SK-N-SH (cell line): ENCODE measurements around the gene TBX19.

Experiments used
- CHD2 ChIP-seq: fragments of 150-350 bp; IDR thresholded peaks from 2 replicates; pipeline ENCODE4 v1.6.1; 2018; ENCODE audit warnings: low read length; ENCODE audit not compliant: partially characterized antibody
- EP300 ChIP-seq, 2 experiments: IDR thresholded peaks; 2 replicates each; pipeline versions ENCODE4 v1.4.0 to v1.6.1; 2012; ENCODE audit warnings: borderline replicate concordance in 1 of 2, low read depth in 1 of 2, low read length in 1 of 2
- JUND ChIP-seq: IDR thresholded peaks from 2 replicates; pipeline ENCODE4 v1.4.0; 2012
- SMC3 ChIP-seq: IDR thresholded peaks from 2 replicates; pipeline ENCODE4 v1.6.1; 2012; ENCODE audit warnings: low read depth, low read length, improper control_type of control experiment
- YY1 ChIP-seq: IDR thresholded peaks from 2 replicates; pipeline ENCODE4 v1.4.0; 2012; ENCODE audit warnings: low read depth, mild to moderate bottlenecking
- TF ChIP-seq, protein P1 (sequence below): fragments of 200-600 bp; sonication (generic); IDR thresholded peaks from 2 replicates; pipeline ENCODE4 v1.6.1; 2017; ENCODE audit warnings: antibody characterized with exemption, mild to moderate bottlenecking, moderate library complexity
- TF ChIP-seq, protein P2 (sequence below): IDR thresholded peaks from 2 replicates; pipeline ENCODE4 v1.6.1; 2012; ENCODE audit warnings: mild to moderate bottlenecking, low read depth, low read length, moderate library complexity

DNA sequence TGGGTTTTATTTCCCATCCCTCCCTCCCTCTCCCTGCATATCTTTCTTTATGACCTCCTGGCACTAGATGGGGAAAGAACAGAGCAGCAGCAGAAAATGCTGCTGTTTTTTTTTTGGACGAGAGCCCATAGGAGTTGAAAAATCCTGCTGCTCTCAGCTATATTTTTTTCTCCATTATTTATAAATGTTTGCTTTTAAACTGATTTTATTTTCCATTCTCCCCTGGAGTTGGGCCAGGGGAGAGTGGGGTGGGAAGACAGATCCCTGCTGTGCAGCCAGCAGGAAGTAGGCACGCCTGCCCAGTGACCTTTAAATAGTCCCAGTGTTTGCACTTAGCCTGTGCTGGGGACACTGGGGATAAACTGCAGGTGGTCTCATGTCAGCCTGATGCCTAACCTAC, 37.5 kb upstream of the TBX19 start:
- TF ChIP-seq, protein P1, sequence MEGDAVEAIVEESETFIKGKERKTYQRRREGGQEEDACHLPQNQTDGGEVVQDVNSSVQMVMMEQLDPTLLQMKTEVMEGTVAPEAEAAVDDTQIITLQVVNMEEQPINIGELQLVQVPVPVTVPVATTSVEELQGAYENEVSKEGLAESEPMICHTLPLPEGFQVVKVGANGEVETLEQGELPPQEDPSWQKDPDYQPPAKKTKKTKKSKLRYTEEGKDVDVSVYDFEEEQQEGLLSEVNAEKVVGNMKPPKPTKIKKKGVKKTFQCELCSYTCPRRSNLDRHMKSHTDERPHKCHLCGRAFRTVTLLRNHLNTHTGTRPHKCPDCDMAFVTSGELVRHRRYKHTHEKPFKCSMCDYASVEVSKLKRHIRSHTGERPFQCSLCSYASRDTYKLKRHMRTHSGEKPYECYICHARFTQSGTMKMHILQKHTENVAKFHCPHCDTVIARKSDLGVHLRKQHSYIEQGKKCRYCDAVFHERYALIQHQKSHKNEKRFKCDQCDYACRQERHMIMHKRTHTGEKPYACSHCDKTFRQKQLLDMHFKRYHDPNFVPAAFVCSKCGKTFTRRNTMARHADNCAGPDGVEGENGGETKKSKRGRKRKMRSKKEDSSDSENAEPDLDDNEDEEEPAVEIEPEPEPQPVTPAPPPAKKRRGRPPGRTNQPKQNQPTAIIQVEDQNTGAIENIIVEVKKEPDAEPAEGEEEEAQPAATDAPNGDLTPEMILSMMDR = no peak
- no peak for TF ChIP-seq YY1
- TF ChIP-seq SMC3 = no peak
- no peak for TF ChIP-seq EP300 (IDR thresholded peaks at IDR 0.05; ENCODE audit: borderline replicate concordance in 1 of 2, low read depth in 1 of 2, low read length in 1 of 2)
- TF ChIP-seq, protein P2, sequence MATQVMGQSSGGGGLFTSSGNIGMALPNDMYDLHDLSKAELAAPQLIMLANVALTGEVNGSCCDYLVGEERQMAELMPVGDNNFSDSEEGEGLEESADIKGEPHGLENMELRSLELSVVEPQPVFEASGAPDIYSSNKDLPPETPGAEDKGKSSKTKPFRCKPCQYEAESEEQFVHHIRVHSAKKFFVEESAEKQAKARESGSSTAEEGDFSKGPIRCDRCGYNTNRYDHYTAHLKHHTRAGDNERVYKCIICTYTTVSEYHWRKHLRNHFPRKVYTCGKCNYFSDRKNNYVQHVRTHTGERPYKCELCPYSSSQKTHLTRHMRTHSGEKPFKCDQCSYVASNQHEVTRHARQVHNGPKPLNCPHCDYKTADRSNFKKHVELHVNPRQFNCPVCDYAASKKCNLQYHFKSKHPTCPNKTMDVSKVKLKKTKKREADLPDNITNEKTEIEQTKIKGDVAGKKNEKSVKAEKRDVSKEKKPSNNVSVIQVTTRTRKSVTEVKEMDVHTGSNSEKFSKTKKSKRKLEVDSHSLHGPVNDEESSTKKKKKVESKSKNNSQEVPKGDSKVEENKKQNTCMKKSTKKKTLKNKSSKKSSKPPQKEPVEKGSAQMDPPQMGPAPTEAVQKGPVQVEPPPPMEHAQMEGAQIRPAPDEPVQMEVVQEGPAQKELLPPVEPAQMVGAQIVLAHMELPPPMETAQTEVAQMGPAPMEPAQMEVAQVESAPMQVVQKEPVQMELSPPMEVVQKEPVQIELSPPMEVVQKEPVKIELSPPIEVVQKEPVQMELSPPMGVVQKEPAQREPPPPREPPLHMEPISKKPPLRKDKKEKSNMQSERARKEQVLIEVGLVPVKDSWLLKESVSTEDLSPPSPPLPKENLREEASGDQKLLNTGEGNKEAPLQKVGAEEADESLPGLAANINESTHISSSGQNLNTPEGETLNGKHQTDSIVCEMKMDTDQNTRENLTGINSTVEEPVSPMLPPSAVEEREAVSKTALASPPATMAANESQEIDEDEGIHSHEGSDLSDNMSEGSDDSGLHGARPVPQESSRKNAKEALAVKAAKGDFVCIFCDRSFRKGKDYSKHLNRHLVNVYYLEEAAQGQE = no peak
- TF ChIP-seq JUND = no peak
- TF ChIP-seq CHD2 = no peak
